Kidney epithelial cell (primary cell): ENCODE results near the gene ATF5. TPM values are rescaled to one million over a fixed set of nuclear protein-coding genes. Genes with fewer than 3 reads are reported as not detected.
"Not testable (repeated sequence)": the region's sequence is repeated elsewhere in the genome, so short reads cannot be mapped to it uniquely, and the experiment has no call there.

Source experiments
- DNase-seq: peaks from one replicate; pipeline ENCODE4 v3.0.0-alpha.2; 2010; ENCODE audit warnings: low read depth
- H3K27me3 ChIP-seq: 2 replicates; pipeline ENCODE4 v1.6.0; 2011; ENCODE audit warnings: low read length; ENCODE audit not compliant: control insufficient read depth, insufficient read depth
- H3K36me3 ChIP-seq: 2 replicates; pipeline ENCODE4 v1.5.1; 2011; ENCODE audit warnings: low read length; ENCODE audit not compliant: control insufficient read depth, insufficient read depth
- H3K4me3 ChIP-seq: 2 replicates; pipeline ENCODE4 v1.5.1; 2011; ENCODE audit warnings: low read depth, mild to moderate bottlenecking, control low read depth, low read length
- total RNA-seq: library from RNA; depleted of rRNA; stranded (reverse); fragments of >200 nt; gene quantifications from 2 replicates; pipeline ENCODE4 v1.2.3, GENCODE V29; 2015
- TF ChIP-seq, protein P1 (sequence below): IDR thresholded peaks from 2 replicates; pipeline ENCODE4 v1.5.1; 2011; ENCODE audit warnings: mild to moderate bottlenecking, moderate library complexity, low read length, control low read depth, inconsistent platforms; ENCODE audit not compliant: insufficient read depth, poor library complexity, severe bottlenecking

The ATF5 gene
- total RNA-seq, 1 donor from 2014 or later: 22.4 TPM

DNA sequence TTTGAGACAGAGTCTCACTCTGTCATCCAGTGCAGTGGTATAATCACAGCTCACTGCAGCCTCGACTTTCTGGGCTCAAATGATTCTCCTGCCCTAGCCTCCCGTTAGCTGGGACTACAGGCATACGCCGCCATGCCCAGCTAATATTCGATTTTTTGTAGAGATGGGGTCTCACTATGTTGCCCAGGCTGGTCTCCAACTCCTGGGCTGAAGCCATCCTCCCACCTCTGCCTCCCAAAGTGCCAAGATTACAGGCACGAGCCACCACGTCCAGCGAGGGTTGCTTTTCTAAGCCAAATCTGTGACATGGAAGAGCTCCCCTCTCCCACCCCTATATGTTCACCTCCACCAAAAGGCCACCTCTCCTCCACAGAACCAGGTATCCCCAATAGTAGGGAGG lies 10.9 kb upstream of the ATF5 start:
- Histone ChIP-seq H3K4me3 (no peak overlapping the region), H3K27me3 (no peaks in the 10 kb centered on the region), H3K36me3 (peaks cover 4% of the 10 kb centered on the region)
- DNase-seq: no peak
- TF ChIP-seq, protein P1, sequence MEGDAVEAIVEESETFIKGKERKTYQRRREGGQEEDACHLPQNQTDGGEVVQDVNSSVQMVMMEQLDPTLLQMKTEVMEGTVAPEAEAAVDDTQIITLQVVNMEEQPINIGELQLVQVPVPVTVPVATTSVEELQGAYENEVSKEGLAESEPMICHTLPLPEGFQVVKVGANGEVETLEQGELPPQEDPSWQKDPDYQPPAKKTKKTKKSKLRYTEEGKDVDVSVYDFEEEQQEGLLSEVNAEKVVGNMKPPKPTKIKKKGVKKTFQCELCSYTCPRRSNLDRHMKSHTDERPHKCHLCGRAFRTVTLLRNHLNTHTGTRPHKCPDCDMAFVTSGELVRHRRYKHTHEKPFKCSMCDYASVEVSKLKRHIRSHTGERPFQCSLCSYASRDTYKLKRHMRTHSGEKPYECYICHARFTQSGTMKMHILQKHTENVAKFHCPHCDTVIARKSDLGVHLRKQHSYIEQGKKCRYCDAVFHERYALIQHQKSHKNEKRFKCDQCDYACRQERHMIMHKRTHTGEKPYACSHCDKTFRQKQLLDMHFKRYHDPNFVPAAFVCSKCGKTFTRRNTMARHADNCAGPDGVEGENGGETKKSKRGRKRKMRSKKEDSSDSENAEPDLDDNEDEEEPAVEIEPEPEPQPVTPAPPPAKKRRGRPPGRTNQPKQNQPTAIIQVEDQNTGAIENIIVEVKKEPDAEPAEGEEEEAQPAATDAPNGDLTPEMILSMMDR: no peak

GRCh38 chr19:49920624-49921363 lies 8.2 kb upstream of the ATF5 start:
- Histone ChIP-seq H3K27me3 (no peaks in the 10 kb centered on the region), H3K4me3 (no peak overlapping the region), H3K36me3 (peaks cover 3% of the 10 kb centered on the region)
- no peak for DNase-seq
- TF ChIP-seq, protein P1: no peak

GRCh38 chr19:49921871-49922795 lies 6.9 kb upstream of the ATF5 start:
- Histone ChIP-seq H3K4me3 (no peak overlapping the region), H3K27me3 (no peaks in the 10 kb centered on the region), H3K36me3 (peaks cover 3% of the 10 kb centered on the region)
- DNase-seq: peak; percentile 34
- TF ChIP-seq, protein P1: no peak

GRCh38 chr19:49923055-49924003 lies 5.7 kb upstream of the ATF5 start:
- Histone ChIP-seq H3K27me3 (no peaks in the 10 kb centered on the region), H3K36me3 (peaks cover 5% of the 10 kb centered on the region), H3K4me3 (no peak overlapping the region)
- TF ChIP-seq, protein P1: no peak
- no peak for DNase-seq

GRCh38 chr19:49924004-49924880 lies 4.8 kb upstream of the ATF5 start:
- Histone ChIP-seq H3K4me3 (no peak overlapping the region), H3K27me3 (no peaks in the 10 kb centered on the region), H3K36me3 (peaks cover 5% of the 10 kb centered on the region)
- TF ChIP-seq, protein P1: no peak
- no peak for DNase-seq

GRCh38 chr19:49924881-49925210 lies 4.2 kb upstream of the ATF5 start:
- H3K4me3 ChIP-seq, DNase-seq, H3K36me3 ChIP-seq, H3K27me3 ChIP-seq: not testable (repeated sequence)
